GM10248 (cell line): Measurements from ENCODE around the gene IRF2BP2.
A peak's percentile ranks its signal among the peaks of the same experiment; 100 is the strongest.

Source experiments
- CTCF ChIA-PET: fragments of 300-600 bp; sonication (Branson Sonifier 250); formaldehyde crosslinking; extraction: SDS; loops from one replicate; lab custom pipeline; 2021; ENCODE audit warnings: antibody characterized with exemption; lab: Yijun Ruan, JAX
- POLR2A ChIA-PET: fragments of 350-650 bp; sonication (Branson Sonifier 250); formaldehyde crosslinking; extraction: SDS; loops from one replicate; lab custom pipeline; 2020; ENCODE audit warnings: antibody characterized with exemption; lab: Yijun Ruan, JAX
- DNase-seq: peaks from one replicate; pipeline ENCODE4 v3.0.0; 2012; ENCODE audit errors: extremely low spot score
- TF ChIP-seq, protein P1 (sequence below): IDR thresholded peaks from 2 replicates; pipeline ENCODE4 v1.5.1; 2012; ENCODE audit warnings: mild to moderate bottlenecking, low read depth; ENCODE audit errors: extremely low read depth, missing control alignments, control extremely low read depth

The IRF2BP2 gene

DNA sequence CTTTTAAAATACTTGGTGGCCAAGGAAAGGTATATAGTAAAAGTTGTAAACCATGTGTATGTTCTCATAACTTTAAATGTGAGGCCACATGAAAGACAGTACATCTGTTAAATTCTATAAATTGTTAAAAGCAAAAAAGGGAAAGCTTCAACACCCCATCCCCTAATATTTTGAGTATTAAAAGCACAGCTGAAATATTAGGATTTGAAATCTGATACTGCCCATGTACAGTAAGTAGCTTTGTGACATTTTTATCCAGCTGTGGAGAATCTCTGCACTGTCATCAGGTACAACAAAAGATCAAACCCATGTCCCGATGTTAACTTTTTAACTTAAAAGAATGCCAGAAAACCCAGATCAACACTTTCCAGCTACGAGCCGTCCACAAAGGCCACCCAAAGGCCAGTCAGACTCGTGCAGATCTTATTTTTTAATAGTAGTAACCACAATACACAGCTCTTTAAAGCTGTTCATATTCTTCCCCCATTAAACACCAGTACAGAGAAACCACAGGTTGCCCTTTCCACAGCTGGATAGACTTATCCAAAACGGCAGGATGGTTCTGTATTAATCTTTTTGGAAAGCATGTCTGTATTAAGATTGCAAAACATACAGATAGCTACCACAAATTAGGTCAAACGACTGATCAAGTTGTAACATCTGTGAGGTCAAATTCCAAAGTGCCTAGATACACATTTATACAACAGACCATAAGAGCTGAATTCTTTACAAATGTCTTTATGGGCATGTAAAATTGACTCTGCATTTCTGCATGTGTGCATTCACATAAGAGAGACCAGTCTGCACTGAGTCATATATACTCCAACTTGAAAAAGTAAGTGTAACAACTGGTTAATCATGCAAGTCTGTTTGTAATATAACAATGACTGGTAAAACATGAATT, 5.2 kb downstream of the IRF2BP2 start:
- TF ChIP-seq, protein P1, sequence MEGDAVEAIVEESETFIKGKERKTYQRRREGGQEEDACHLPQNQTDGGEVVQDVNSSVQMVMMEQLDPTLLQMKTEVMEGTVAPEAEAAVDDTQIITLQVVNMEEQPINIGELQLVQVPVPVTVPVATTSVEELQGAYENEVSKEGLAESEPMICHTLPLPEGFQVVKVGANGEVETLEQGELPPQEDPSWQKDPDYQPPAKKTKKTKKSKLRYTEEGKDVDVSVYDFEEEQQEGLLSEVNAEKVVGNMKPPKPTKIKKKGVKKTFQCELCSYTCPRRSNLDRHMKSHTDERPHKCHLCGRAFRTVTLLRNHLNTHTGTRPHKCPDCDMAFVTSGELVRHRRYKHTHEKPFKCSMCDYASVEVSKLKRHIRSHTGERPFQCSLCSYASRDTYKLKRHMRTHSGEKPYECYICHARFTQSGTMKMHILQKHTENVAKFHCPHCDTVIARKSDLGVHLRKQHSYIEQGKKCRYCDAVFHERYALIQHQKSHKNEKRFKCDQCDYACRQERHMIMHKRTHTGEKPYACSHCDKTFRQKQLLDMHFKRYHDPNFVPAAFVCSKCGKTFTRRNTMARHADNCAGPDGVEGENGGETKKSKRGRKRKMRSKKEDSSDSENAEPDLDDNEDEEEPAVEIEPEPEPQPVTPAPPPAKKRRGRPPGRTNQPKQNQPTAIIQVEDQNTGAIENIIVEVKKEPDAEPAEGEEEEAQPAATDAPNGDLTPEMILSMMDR = no peak
- ChIA-PET POLR2A (interaction anchor here (0.7 to 1.1 kb wide), 3 partner anchors 119 to 407 kb away, joined by 3 to 4 read pairs (median 4); no protein-coding TSS in a partner anchor), CTCF (interaction anchor here (0.7 to 2.4 kb wide), 7 partner anchors 8 to 486 kb away, joined by 3 to 10 read pairs (median 3); no protein-coding TSS in a partner anchor)
- DNase-seq = no peak

DNA sequence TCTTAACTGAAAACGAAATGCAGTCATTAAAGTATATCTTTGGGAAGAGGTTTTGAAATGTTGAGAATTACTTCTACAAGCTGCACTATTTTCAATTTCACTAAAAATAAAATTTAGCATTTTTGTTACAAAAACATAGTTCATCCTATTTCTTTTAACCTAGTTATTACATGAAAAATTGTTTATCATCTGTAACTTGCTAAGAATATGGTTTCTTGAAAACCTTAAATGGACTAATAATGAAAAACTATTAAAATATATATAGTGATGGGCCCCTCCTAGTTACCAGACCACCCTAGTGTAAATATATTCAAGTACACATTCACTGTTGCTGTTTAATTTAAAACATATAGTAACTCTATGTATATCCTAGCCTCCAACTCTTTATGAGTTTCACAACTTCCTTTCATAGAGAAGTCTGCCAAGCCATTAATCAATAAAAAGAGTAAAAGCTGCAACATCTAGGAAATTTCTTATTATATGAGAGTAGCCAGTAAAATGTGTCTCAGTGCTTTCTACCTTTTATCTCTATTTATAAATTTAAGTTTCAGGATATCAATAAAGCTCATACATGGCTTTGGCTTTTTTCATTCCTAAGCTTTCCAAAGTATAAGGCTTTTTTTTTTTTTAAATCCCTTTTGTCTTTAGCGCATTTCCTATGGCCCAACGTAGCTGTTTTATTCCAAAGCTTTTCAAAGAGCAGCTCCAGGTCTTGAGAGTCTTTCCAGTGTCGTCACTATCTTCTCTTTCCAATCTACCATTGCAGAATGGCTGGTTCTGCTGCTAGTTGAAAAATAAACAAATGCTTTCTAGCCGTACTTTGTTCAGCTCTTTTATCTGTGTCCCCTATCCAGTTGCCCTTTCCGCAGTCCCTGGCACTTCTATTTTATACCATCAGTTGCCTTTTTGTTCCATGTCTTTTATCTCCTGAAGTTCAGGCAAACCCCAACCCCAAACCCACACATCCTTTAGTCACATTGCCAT, 6.5 kb downstream of the IRF2BP2 start:
- no peak for DNase-seq
- CTCF ChIA-PET = interaction anchor here (0.9 to 2.4 kb wide), 5 partner anchors 9 to 480 kb away, joined by 3 to 10 read pairs (median 3); no protein-coding TSS in a partner anchor

DNA sequence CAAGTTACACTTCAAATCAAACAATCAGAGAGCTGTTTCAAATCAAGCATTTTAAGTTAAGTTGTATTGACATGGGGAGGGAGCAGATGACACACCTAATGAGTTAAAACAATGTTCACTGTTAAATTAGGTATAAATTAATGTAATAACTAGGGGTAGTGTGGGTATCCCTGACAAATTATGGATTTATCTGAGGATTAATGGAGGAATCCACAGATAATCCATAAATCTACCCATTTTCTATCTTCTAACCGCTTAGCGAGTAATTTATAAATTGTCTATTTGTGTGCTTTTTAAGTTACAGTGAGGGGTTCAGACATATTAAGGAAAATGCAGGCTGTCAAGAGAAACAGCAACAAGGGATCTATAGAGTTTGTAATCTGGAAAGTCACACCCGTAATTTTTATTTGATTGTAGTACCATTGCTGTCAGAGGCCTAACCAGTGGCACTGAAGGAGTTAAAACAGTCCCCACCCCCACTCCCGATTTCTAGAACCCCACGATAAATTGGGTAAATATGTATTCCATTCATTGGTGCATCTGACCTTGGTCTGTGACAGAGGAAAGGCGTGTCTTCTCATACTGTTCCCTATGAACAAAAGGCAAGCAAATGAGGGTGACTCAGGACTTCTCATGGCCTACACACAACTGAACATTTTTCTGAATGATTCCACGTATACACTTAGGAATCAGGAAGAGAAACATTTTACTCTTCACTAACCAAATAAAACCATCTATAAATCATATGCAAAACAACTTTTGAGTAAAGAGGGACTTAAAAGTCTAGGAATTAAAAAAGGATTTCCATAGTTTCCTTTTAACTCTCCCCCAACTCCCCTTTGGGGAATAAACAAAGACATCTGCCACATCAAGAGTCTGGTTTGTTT, 7.4 kb downstream of the IRF2BP2 start:
- DNase-seq = peak; percentile 34
- ChIA-PET POLR2A (interaction anchor here (1.1 to 2.6 kb wide), 3 partner anchors 8 to 409 kb away, joined by 3 to 20 read pairs (median 4); partner anchors contain the start of gene IRF2BP2), CTCF (interaction anchor here (1.2 kb wide), 2 partner anchors 11 to 481 kb away, joined by 3 to 4 read pairs; no protein-coding TSS in a partner anchor)
- TF ChIP-seq, protein P1 = no peak

More for the DNA sequence above, 6.5 kb downstream of the IRF2BP2 start:
- TF ChIP-seq, protein P1 = no peak
- POLR2A ChIA-PET = interaction anchor here (0.7 to 1.1 kb wide), 5 partner anchors 104 to 359 kb away, joined by 3 to 4 read pairs (median 3); no protein-coding TSS in a partner anchor

DNA sequence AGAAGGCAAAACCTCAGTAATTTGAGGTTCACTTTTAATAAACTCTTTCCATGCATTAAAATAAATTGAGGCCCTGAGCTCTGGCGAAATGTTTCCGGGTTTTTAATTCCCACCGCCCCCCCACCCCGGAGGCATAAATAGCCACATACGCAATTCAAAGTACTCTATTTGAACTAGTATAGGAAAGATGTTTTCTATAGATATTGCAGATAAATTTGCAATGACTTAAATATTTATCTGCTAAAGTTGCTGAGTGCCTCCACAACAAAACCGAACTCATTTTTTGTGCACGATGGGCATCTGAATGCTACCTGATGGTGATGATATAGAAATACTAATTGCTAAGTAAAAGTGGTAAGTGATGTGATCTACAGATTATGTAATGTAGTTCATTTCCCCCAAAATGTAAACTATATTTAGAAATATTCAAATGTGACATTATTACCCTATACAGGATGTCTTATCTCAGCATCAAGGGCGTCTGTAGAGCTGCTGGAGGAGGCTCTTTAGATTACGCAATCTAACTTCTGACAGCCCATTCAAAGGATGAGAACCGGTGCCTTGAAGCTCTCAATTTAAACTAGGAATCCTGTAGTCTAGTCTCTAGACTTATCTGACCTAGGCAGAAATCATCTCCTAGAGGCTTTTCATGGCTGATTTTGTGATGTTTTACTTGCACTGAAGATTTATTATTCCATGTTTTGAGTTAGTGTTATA, 8.5 kb downstream of the IRF2BP2 start:
- ChIA-PET CTCF (interaction anchor here (0.7 to 1.5 kb wide), 6 partner anchors 10 to 482 kb away, joined by 3 to 4 read pairs (median 4); no protein-coding TSS in a partner anchor), POLR2A (interaction anchor here (1.0 to 2.6 kb wide), 3 partner anchors 9 to 478 kb away, joined by 3 to 20 read pairs (median 4); partner anchors contain the start of gene IRF2BP2)
- TF ChIP-seq, protein P1 = no peak
- DNase-seq = no peak
